HG02840 (cell line): ENCODE data around the gene CELF3.
"Not testable (repeated sequence)": the region's sequence is repeated elsewhere in the genome, so short reads cannot be mapped to it uniquely, and the experiment has no call there.

Experiments
- ATAC-seq: cut with Tn5 transposase; IDR thresholded peaks from one replicate; pipeline ENCODE4 v1.9.1; 2021; ENCODE audit warnings: mild to moderate bottlenecking, moderate library complexity, moderate number of reproducible peaks; ENCODE audit not compliant: unreplicated experiment, low FRiP score

Gene CELF3

DNA sequence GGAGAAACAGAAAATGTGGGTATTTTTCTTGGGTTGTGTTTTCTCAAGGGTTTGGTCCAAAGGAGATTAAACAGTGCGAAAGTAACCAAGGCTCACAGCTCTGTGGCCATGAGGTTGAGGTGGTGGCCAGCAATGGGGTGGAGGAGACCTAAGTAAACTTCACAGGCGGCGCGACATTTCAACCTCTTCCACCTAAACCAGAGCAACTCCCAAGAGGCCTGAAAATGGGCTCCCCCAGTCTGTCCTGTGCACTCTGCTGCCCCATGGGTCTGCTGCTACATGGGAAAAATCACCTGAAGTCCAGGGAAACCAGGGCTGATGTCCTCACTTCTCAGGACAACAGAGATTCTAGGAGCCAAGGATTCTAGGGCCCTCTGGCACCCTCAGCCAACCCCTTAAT lies 12.4 kb downstream of the CELF3 start:
- no peak for ATAC-seq

GRCh38 chr1:151703813-151704212 lies 12.8 kb downstream of the CELF3 start:
- no peak for ATAC-seq

GRCh38 chr1:151702936-151703335 lies 13.7 kb downstream of the CELF3 start:
- ATAC-seq: no peak

DNA sequence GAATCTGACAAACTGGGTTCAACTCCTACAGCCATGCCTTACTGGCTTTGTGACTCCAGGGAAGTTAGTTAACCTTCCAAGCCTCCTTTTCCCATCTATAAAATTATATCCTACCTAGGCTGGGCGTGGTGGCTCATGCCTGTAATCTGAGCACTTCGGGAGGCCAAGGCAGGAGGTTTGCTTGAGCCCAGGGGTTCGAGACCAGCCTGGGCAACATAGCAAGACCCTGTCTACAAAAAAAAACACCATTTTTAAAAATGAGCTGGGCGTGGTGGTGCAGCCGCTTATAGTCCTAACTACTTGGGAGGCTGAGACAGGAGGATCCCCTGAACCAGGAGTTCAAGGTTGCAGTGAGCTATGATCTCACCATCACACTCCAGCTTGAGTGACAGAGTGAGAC lies 15.1 kb downstream of the CELF3 start:
- no peak for ATAC-seq

DNA sequence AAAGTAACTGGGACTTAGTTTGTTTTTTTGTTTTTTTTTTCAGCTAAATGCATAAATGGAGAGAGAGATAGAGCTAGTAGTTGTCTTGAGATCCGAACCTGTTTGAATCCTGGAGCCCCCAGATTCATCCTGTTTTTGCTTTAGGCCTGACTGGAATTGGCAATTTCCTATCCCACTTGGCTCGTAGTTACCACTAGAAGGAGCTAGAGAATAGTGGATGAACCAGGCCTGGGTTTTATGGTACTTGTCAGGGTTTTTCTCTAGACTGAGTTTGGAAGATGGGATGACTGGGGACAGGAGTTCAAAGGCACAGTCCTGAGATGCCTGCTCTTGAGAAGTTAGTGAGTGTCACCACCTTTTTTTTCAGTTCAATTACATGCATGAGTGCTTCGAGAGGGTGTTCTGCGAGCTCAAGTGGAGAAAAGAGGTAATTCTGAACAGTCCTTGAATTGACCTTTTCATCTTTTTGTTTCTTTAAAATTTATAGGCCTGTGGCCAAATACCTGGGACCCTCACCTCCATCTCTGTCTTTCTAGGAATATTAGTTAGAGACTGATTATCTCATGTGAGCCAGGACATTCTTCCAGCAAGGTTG lies 23.4 kb downstream of the CELF3 start:
- ATAC-seq: no peak

- no peak for ATAC-seq
Observed at GRCh38 chr1:151692226-151692625, 24.4 kb downstream of the CELF3 start.

DNA sequence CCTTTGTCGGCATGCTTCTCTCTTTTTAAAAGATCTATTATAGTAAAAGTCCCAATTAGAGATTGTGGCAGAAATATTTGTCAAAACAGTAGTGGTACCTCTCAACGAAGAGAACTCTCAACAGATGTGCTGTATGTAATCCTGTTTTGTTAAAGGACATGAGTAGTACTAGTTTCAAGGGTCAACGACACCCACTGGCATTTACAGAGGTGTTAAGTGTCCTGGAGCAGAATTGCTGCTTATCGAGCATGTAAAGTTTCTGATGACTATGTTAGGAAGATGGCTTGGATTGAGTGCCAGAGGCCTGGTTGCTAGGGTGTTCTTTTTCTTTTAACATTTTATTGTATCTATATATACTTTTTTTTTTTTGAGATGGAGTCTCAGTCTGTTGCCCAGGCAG lies 27.1 kb downstream of the CELF3 start:
- ATAC-seq: no peak

DNA sequence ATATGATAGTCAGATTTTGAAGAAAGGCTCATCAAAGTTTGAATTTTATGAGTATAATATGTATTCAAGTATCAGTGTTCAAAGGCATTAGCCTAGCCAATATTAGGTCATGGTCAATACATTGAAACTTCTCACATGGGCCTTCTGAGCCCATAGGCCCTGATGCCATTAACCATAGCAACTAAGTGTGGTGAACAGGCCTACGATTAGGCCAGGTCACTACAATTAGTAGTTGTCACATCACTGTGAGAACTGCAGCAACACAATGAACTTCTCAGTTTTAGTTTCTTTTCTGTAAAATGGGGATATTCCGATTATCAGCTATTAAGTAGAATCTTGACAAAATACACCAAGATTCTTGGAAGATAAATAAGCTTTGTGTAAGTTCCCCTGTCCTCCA lies 30.0 kb downstream of the CELF3 start:
- ATAC-seq: no peak

GRCh38 chr1:151684128-151684527 lies 32.5 kb downstream of the CELF3 start:
- ATAC-seq: no peak

DNA sequence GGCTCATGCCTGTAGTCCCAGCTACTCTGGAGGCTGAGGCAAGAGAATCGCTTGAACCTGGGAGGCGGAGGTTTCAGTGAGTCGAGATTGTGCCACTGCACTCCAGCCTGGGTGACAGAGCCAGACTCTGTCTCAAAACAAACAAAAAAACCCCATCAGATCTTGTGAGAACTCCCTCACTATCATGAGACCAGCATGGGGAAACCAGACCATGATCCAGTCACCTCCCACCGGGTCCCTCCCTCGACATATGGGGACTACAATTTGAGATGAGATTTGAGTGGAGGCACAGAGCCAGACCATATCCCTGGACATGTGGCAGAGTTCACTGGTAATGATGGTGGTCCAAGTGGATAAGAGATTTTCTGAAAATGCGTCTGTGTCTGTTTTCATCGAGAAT lies 33.7 kb downstream of the CELF3 start:
- not testable (repeated sequence) for ATAC-seq

GRCh38 chr1:151681923-151682322 lies 34.7 kb downstream of the CELF3 start:
- no peak for ATAC-seq

DNA sequence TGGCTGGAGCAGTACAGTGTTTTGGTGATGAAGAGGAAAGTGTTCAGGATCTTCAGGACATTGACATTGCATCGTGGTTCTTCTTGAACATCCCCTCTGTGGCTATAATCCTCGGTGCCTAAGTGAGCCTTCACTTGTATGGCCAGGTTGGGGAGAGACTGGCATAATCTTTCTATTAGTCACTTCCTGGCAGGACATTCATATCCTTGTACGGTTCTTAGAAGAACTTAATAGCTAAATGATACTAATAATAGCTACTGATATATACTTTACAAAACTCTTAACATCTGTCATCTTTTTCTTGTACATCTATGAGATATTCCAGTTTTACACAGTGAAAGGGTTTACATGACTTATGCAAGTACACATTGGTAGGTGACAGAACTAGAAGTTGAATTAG lies 35.8 kb downstream of the CELF3 start:
- ATAC-seq: no peak

- no peak for ATAC-seq
Observed at GRCh38 chr1:151680391-151680790, 36.2 kb downstream of the CELF3 start.

GRCh38 chr1:151673407-151673806 lies 43.2 kb downstream of the CELF3 start:
- ATAC-seq: no peak

GRCh38 chr1:151670036-151670675 lies 46.4 kb downstream of the CELF3 start:
- not testable (repeated sequence) for ATAC-seq

DNA sequence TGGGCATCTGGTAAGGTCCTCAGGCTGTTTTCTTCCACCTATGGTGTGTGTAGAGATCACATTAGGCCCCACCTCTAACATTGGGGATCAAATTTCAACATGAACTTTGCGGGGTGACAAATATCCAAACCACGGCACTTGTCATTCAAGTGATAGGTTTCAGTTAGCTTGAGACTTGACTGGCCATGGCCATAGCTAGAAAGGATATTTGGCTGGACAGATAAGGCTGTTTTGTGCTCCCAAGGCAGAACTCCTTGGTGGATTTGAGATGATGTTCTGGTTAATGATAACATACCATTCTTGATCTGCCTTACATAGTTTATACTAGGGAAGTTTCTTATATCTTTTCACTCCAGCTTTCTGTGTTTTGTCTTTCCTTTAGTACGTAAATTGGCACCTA lies 48.5 kb downstream of the CELF3 start:
- no peak for ATAC-seq

GRCh38 chr1:151661751-151662150 lies 54.9 kb downstream of the CELF3 start:
- no peak for ATAC-seq

GRCh38 chr1:151655371-151655770 lies 61.2 kb downstream of the CELF3 start:
- ATAC-seq: no peak

DNA sequence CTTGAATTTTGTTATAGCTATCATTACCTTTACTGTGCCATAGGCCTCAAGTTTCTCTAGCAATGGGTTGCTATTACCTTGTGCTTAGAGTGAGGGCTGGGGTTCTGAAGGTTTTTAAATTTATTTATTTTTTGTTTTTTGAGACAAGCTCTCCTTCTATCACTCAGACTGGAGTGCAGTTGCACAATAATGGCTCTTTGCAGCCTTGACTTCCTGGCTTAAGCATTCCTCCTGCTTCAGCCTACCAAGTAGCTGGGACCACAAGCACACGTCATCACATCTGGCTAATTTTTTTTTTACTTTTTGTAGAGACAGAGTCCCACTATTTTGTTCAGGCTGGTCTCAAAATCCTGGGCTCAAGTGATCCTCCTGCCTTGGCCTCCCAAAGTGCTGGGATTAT lies 63.2 kb downstream of the CELF3 start:
- ATAC-seq: no peak
